GM19043 (cell line): ENCODE data around the gene APCDD1L.
"Not testable (repeated sequence)": the region's sequence is repeated elsewhere in the genome, so short reads cannot be mapped to it uniquely, and the experiment has no call there.

ENCODE experiments used
- ATAC-seq: cut with Tn5 transposase; IDR thresholded peaks from one replicate; pipeline ENCODE4 v1.9.1; 2021; ENCODE audit warnings: low read depth; ENCODE audit not compliant: unreplicated experiment

The APCDD1L gene

GRCh38 chr20:58420798-58421496 is 94.3 kb downstream of the APCDD1L start:
- no peak for ATAC-seq

- ATAC-seq, result no peak
Observed at GRCh38 chr20:58418949-58419748, 96.0 kb downstream of the APCDD1L start.

- no peak for ATAC-seq
Observed at GRCh38 chr20:58417438-58417837, 97.8 kb downstream of the APCDD1L start.

GRCh38 chr20:58416835-58417234 is 98.4 kb downstream of the APCDD1L start:
- no peak for ATAC-seq

GRCh38 chr20:58416057-58416456 is 99.1 kb downstream of the APCDD1L start:
- no peak for ATAC-seq

GRCh38 chr20:58414786-58415185 is 100.4 kb downstream of the APCDD1L start:
- not testable (repeated sequence) for ATAC-seq

- ATAC-seq, result not testable (repeated sequence)
Observed at GRCh38 chr20:58414216-58414615, 101.0 kb downstream of the APCDD1L start.
